Activated CD4-positive, alpha-beta memory T cell treated with anti-CD3 and anti-CD28 coated beads, Interleukin-2, amount 10 ng/mL, durations not matched to agents 7 days and 5 days (primary cell): ENCODE results near the gene TSPEAR. TPM values are rescaled to one million over a fixed set of nuclear protein-coding genes. Genes with fewer than 3 reads are reported as not detected.

Source experiments
- CTCF ChIA-PET: fragments of 350-600 bp; sonication (Branson Sonifier 250); formaldehyde crosslinking; loops from one replicate; lab custom pipeline; 2021; ENCODE audit warnings: antibody characterized with exemption, inconsistent platforms; lab: Charles Lee
- POLR2A ChIA-PET: fragments of 350-600 bp; sonication (Branson Sonifier 250); formaldehyde crosslinking; loops from one replicate; lab custom pipeline; 2021; ENCODE audit warnings: antibody characterized with exemption; lab: Charles Lee
- DNase-seq: peaks from one replicate; pipeline ENCODE4 v3.0.0-alpha.2; 2020
- H3K27ac Mint-ChIP-seq: one replicate; pipeline ENCODE4 v1.8.0; 2021; ENCODE audit warnings: mild to moderate bottlenecking, mixed read lengths
- H3K27me3 Mint-ChIP-seq: one replicate; pipeline ENCODE4 v1.8.0; 2021; ENCODE audit warnings: mixed read lengths
- H3K36me3 Mint-ChIP-seq: one replicate; pipeline ENCODE4 v1.8.0; 2021; ENCODE audit warnings: low read depth, mixed read lengths
- H3K4me1 Mint-ChIP-seq: one replicate; pipeline ENCODE4 v1.8.0; 2021; ENCODE audit warnings: mixed read lengths
- H3K4me3 Mint-ChIP-seq: one replicate; pipeline ENCODE4 v1.8.0; 2021; ENCODE audit warnings: mild to moderate bottlenecking, mixed read lengths
- H3K9me3 Mint-ChIP-seq: one replicate; pipeline ENCODE4 v1.8.0; 2021; ENCODE audit warnings: mixed read lengths
- total RNA-seq, 2 experiments: library from RNA; stranded (reverse); gene quantifications; one replicate each; pipeline ENCODE4 v1.2.3, GENCODE V29; 2021

The TSPEAR gene
- total RNA-seq, 2 experiments from 2014 or later: not detected

DNA sequence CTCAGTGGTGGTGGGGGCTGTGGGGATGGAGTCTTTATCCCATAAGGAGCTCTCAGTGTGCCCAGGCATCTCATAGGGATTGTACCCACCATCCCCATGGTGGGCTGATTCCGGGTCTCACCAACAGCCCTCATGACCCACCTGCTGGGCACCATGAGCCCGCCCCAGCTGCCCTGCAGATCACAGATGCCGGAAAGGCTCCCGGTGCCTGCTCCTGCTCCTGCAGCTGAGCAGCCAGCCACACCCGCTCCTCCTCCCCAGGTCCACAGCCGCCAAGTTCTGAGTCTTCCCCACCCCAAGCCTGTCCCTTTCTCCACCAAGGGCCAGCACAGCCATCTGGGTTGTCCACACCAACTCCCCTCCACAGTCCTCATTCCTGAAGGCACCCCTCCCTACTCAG lies 15.5 kb upstream of the TSPEAR start:
- no peak for DNase-seq
- no peak overlapping the region for H3K27ac Mint-ChIP-seq
- peaks cover 34% of the 10 kb centered on the region for H3K27me3 Mint-ChIP-seq
- H3K9me3 Mint-ChIP-seq: no peaks in the 10 kb centered on the region
- H3K4me1 Mint-ChIP-seq: no peaks in the 10 kb centered on the region
- POLR2A ChIA-PET: no interaction called here
- CTCF ChIA-PET: interaction anchor here (1.4 kb wide), 1 partner anchor 67 kb away, joined by 4 read pairs; no protein-coding TSS in a partner anchor
- no peak overlapping the region for H3K4me3 Mint-ChIP-seq
- H3K36me3 Mint-ChIP-seq: no peaks in the 10 kb centered on the region

GRCh38 chr21:44724926-44725325 lies 13.6 kb upstream of the TSPEAR start:
- Mint-ChIP-seq H3K27me3 (peaks cover 42% of the 10 kb centered on the region), H3K9me3 (no peaks in the 10 kb centered on the region), H3K36me3 (no peaks in the 10 kb centered on the region), H3K4me1 (no peaks in the 10 kb centered on the region), H3K4me3 (no peak overlapping the region), H3K27ac (no peak overlapping the region)
- CTCF ChIA-PET: interaction anchor here (0.7 kb wide), 1 partner anchor 17 kb away, joined by 3 read pairs; no protein-coding TSS in a partner anchor
- no peak for DNase-seq
- POLR2A ChIA-PET: no interaction called here

GRCh38 chr21:44724196-44724595 lies 12.8 kb upstream of the TSPEAR start:
- POLR2A ChIA-PET: interaction anchor here (2.0 kb wide), 1 partner anchor 16 kb away, joined by 6 read pairs; no protein-coding TSS in a partner anchor
- Mint-ChIP-seq H3K9me3 (no peaks in the 10 kb centered on the region), H3K27ac (no peak overlapping the region)

DNA sequence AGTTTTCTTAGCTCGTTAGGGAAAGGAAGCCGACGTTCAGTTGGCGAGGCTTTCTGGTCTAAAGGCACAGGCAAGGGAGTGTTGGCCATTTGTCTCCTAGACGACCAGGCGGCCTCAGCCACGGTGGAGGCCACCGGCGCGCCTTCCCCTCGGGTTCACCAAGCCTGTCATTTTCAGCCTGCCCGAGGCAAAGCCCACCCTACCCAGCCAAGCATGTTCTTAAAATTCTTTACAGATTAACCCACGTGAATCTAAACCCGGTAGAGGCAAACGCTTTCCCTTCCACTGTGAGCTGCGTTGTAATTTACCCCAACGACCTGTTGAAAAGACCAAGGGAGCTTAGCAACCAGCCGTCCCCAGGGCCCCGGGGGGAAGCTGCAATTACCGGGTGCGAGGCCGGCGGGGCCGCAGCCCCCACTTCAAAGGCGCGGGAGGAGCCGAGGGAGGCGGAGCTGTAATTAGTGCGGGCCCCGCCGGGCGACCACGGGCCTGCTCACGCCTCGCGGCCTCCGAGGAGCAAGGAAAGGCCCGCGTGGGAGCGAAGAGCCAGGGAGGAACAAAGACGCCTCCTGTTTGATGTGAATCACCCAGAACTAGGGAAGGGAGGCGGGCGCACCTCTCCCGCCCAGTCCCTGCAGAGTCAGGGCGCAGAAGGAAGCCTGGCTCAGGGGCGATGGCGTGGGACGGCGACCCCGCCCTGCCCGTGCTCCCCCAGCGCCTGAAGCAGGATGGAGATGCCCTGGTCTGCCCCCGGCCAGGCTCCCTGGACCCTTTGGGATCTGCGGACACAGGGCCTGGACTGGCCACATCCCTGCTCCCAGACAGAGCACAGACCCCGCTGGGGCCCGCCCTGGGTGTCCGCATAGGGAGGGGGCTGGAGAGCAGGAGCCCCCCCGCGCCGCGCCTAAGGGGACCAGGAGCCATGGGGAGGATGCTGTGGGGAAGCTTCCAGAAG lies 12.1 kb upstream of the TSPEAR start:
- H3K27me3 Mint-ChIP-seq: peaks cover 53% of the 10 kb centered on the region
- no peak for DNase-seq
- H3K9me3 Mint-ChIP-seq: no peaks in the 10 kb centered on the region
- CTCF ChIA-PET: no interaction called here
- H3K4me1 Mint-ChIP-seq: no peaks in the 10 kb centered on the region
- H3K36me3 Mint-ChIP-seq: no peaks in the 10 kb centered on the region
- no peak overlapping the region for H3K4me3 Mint-ChIP-seq
- POLR2A ChIA-PET: interaction anchor here (2.0 kb wide), 1 partner anchor 16 kb away, joined by 6 read pairs; no protein-coding TSS in a partner anchor
- no peak overlapping the region for H3K27ac Mint-ChIP-seq

More at GRCh38 chr21:44724196-44724595, 12.8 kb upstream of the TSPEAR start:
- CTCF ChIA-PET: no interaction called here
- H3K36me3 Mint-ChIP-seq: no peaks in the 10 kb centered on the region
- no peak overlapping the region for H3K4me3 Mint-ChIP-seq
- DNase-seq: no peak
- H3K4me1 Mint-ChIP-seq: no peaks in the 10 kb centered on the region
- peaks cover 48% of the 10 kb centered on the region for H3K27me3 Mint-ChIP-seq

GRCh38 chr21:44722731-44723130 lies 11.4 kb upstream of the TSPEAR start:
- Mint-ChIP-seq H3K4me1 (no peaks in the 10 kb centered on the region), H3K4me3 (no peak overlapping the region), H3K27me3 (peaks cover 61% of the 10 kb centered on the region), H3K27ac (no peak overlapping the region), H3K9me3 (no peaks in the 10 kb centered on the region), H3K36me3 (no peaks in the 10 kb centered on the region)
- no peak for DNase-seq
- CTCF ChIA-PET: no interaction called here
- POLR2A ChIA-PET: interaction anchor here (2.0 kb wide), 1 partner anchor 17 kb away, joined by 6 read pairs; no protein-coding TSS in a partner anchor

- DNase-seq: no peak
- Mint-ChIP-seq H3K4me1 (no peaks in the 10 kb centered on the region), H3K27me3 (peaks cover 60% of the 10 kb centered on the region), H3K9me3 (no peaks in the 10 kb centered on the region), H3K4me3 (no peak overlapping the region), H3K27ac (no peak overlapping the region), H3K36me3 (no peaks in the 10 kb centered on the region)
- CTCF ChIA-PET: no interaction called here
- POLR2A ChIA-PET: no interaction called here
Measured at GRCh38 chr21:44720170-44720569, 8.8 kb upstream of the TSPEAR start.

DNA sequence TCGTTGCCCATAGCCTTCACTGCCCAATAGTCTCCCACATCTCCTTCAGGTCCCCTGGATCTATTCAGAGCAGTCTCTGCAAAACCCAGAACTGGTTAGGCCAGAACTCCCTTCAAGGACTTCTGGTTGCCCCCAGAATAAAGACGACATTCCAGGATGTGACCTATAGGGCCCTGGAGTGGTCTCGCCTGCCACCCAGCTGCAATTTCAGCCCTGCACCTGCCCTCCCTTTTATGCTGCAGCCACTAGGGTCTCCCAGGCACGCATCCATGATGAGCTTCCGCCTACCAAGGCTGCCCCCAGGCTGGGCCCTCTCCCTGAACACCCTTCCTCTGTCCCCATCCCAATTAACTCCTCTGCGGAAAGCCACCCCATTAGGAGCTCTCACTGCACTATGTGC lies 7.2 kb upstream of the TSPEAR start:
- Mint-ChIP-seq H3K4me3 (no peak overlapping the region), H3K27ac (no peak overlapping the region), H3K4me1 (peaks cover 3% of the 10 kb centered on the region), H3K27me3 (peaks cover 67% of the 10 kb centered on the region), H3K9me3 (no peaks in the 10 kb centered on the region), H3K36me3 (no peaks in the 10 kb centered on the region)
- CTCF ChIA-PET: no interaction called here
- no peak for DNase-seq
- POLR2A ChIA-PET: interaction anchor here (1.2 kb wide), 1 partner anchor 171 kb away, joined by 3 read pairs; no protein-coding TSS in a partner anchor

- ChIA-PET POLR2A (no interaction called here), CTCF (no interaction called here)
- no peaks in the 10 kb centered on the region for H3K36me3 Mint-ChIP-seq
- H3K9me3 Mint-ChIP-seq: no peaks in the 10 kb centered on the region
- H3K4me1 Mint-ChIP-seq: peaks cover 3% of the 10 kb centered on the region
- peaks cover 68% of the 10 kb centered on the region for H3K27me3 Mint-ChIP-seq
- no peak for DNase-seq
- no peak overlapping the region for H3K4me3 Mint-ChIP-seq
- H3K27ac Mint-ChIP-seq: no peak overlapping the region
Measured at GRCh38 chr21:44718093-44718492, 6.7 kb upstream of the TSPEAR start.

- Mint-ChIP-seq H3K27ac (no peak overlapping the region), H3K4me3 (no peak overlapping the region), H3K4me1 (peaks cover 3% of the 10 kb centered on the region), H3K27me3 (peaks cover 71% of the 10 kb centered on the region), H3K9me3 (no peaks in the 10 kb centered on the region), H3K36me3 (no peaks in the 10 kb centered on the region)
- POLR2A ChIA-PET: no interaction called here
- CTCF ChIA-PET: no interaction called here
- no peak for DNase-seq
Measured at GRCh38 chr21:44716984-44717383, 5.6 kb upstream of the TSPEAR start.

DNA sequence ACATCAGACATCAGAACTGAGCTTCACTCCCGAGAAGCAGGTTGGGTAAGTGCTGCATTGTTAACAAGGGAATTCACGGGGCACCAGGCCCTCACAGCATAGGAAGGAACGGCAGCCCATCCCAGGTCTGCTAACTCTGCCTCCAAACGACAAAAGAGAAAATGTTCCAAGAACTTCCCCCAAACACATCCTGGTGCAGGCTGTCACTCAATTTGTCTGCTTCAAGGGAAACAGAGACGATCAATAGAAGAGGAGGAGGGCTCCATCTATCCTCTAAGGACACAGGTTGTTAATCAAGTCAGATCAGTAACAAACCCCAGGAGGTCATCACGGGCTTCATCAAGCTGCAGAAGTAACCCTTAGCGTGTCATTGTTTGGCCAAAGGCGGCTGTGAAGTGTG lies 3.5 kb upstream of the TSPEAR start:
- Mint-ChIP-seq H3K9me3 (no peaks in the 10 kb centered on the region), H3K36me3 (no peaks in the 10 kb centered on the region), H3K27me3 (peaks cover 72% of the 10 kb centered on the region), H3K4me3 (no peak overlapping the region), H3K27ac (no peak overlapping the region), H3K4me1 (peaks cover 3% of the 10 kb centered on the region)
- CTCF ChIA-PET: interaction anchor here (0.7 kb wide), 1 partner anchor 27 kb away, joined by 3 read pairs; no protein-coding TSS in a partner anchor
- POLR2A ChIA-PET: no interaction called here
- DNase-seq: no peak

GRCh38 chr21:44713846-44714245 lies 2.5 kb upstream of the TSPEAR start:
- POLR2A ChIA-PET: interaction anchor here (1.0 kb wide), 1 partner anchor 15 kb away, joined by 3 read pairs; no protein-coding TSS in a partner anchor
- Mint-ChIP-seq H3K27ac (no peak overlapping the region), H3K36me3 (no peaks in the 10 kb centered on the region), H3K27me3 (peaks cover 76% of the 10 kb centered on the region), H3K9me3 (no peaks in the 10 kb centered on the region), H3K4me3 (no peak overlapping the region), H3K4me1 (peaks cover 8% of the 10 kb centered on the region)
- CTCF ChIA-PET: interaction anchor here (1.0 kb wide), 1 partner anchor 87 kb away, joined by 3 read pairs; no protein-coding TSS in a partner anchor
- no peak for DNase-seq

DNA sequence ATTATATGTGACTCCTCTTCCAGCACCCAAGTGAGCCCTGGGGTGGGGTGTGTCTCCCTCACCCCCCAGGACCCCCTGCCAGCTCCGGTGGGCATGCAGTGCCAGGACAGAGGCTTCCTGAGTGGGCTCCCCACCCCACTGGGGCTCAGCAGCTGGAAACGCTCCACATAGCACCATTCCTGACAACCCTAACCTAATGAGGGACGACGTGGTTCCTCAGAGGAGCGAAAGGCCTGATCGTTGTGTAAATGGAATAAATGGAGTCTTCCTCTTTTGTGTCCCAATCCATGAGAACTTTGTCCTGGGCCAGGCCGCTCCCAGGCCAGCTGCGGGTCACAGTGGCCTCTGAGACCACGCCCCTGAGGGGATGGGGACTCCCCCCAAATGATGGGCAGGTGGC lies 1.8 kb upstream of the TSPEAR start:
- ChIA-PET POLR2A (interaction anchor here (1.0 kb wide), 1 partner anchor 14 kb away, joined by 3 read pairs; no protein-coding TSS in a partner anchor), CTCF (interaction anchor here (1.0 kb wide), 1 partner anchor 87 kb away, joined by 3 read pairs; no protein-coding TSS in a partner anchor)
- H3K27me3 Mint-ChIP-seq: peaks cover 76% of the 10 kb centered on the region
- no peak overlapping the region for H3K4me3 Mint-ChIP-seq
- peaks cover 8% of the 10 kb centered on the region for H3K4me1 Mint-ChIP-seq
- no peak overlapping the region for H3K27ac Mint-ChIP-seq
- H3K36me3 Mint-ChIP-seq: no peaks in the 10 kb centered on the region
- no peak for DNase-seq
- no peaks in the 10 kb centered on the region for H3K9me3 Mint-ChIP-seq
